SK-N-SH treated with all-trans-retinoic acid at 6 μM for 48 hours (cell line): Measurements from ENCODE around the gene GPRIN2.

Experiments
- ARNTL ChIP-seq: fragments of 450-650 bp; formaldehyde crosslinking; IDR thresholded peaks from 2 replicates; pipeline ENCODE4 v1.5.0; 2020; ENCODE audit warnings: low read depth, mild to moderate bottlenecking, moderate library complexity, borderline replicate concordance
- ISL1 ChIP-seq: fragments of 250-450 bp; sonication (Bioruptor Pico); IDR thresholded peaks from 2 replicates; pipeline ENCODE4 v2.1.2; 2022; ENCODE audit warnings: mild to moderate bottlenecking, moderate library complexity
- RARB ChIP-seq: fragments of 250-450 bp; sonication (Bioruptor Pico); IDR thresholded peaks from 2 replicates; pipeline ENCODE4 v1.8.0; 2021; ENCODE audit warnings: mild to moderate bottlenecking, moderate library complexity
- TCF4 ChIP-seq: fragments of 250-450 bp; sonication (Bioruptor Pico); IDR thresholded peaks from 2 replicates; pipeline ENCODE4 v1.8.0; 2021; ENCODE audit warnings: mild to moderate bottlenecking, moderate library complexity, borderline replicate concordance
- TOX ChIP-seq: fragments of 250-450 bp; sonication (Bioruptor Pico); IDR thresholded peaks from 2 replicates; pipeline ENCODE4 v1.8.0; 2021; ENCODE audit warnings: mild to moderate bottlenecking, moderate library complexity, borderline replicate concordance
- ZFP3 ChIP-seq: fragments of 250-450 bp; sonication (Bioruptor Pico); IDR thresholded peaks from 2 replicates; pipeline ENCODE4 v1.5.0; 2020; ENCODE audit warnings: mild to moderate bottlenecking, moderate library complexity
- ZNF565 ChIP-seq: fragments of 450-650 bp; formaldehyde crosslinking; conservative IDR thresholded peaks from 2 replicates; pipeline ENCODE4 v1.5.0; 2020; ENCODE audit warnings: low read depth, mild to moderate bottlenecking, moderate library complexity
- TF ChIP-seq, protein P1 (sequence below): fragments of 250-450 bp; sonication (Bioruptor Pico); IDR thresholded peaks from 2 replicates; pipeline ENCODE4 v1.5.1; 2020; ENCODE audit warnings: low read depth, mild to moderate bottlenecking, moderate library complexity
- TF ChIP-seq, protein P2 (sequence below): fragments of 250-450 bp; sonication (Bioruptor Pico); IDR thresholded peaks from 2 replicates; pipeline ENCODE4 v1.8.0; 2020; ENCODE audit warnings: mild to moderate bottlenecking, moderate library complexity, borderline replicate concordance
- TF ChIP-seq, protein P3 (sequence below): fragments of 250-450 bp; sonication (Bioruptor Pico); IDR thresholded peaks from 2 replicates; pipeline ENCODE4 v1.5.1; 2021; ENCODE audit warnings: mild to moderate bottlenecking, moderate library complexity

DNA sequence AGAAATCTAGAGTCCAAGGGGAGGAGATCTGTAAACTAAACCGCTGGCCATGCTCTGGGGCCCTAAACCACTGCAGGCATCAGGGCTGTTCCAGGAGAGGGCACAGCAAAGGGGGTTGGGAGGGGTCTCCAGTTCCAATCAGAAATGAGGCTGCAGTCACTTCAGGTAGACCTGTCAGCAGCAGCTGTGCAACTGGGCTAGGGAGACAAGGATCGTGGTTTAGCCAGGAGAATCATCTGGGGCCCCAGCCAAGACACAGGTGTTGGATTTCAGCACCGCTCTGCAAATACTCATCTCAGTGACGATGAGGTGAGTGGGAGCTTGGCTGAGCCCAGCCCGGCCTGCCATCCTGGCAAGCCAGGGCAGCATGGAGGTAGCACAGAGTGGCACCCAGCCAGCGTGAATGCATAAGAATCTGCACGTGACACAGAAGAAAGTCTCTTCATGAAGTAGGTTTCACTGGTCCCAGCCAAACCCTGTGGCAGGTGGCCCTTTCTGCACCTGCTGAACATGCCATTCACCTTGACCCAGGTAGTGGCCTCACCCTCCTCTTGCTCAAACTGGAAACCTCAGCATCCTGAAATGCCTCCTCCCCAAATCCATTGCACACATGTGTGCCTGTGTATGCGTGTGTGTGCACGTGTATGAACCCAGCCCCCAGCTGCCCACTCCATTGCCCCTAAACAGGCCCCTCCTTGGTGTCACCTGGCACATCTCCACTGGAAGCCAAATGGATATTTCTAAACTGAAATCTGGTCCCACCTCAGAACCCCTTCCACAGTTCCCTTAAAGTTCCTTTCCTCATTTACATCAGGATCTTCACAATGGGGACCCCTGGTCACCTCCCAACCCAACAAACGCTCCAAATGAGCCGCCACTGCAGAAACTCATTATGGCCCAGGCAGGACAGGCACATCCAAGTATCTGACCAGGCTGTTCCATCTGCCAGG, 9.6 kb downstream of the GPRIN2 start:
- TF ChIP-seq, protein P1, sequence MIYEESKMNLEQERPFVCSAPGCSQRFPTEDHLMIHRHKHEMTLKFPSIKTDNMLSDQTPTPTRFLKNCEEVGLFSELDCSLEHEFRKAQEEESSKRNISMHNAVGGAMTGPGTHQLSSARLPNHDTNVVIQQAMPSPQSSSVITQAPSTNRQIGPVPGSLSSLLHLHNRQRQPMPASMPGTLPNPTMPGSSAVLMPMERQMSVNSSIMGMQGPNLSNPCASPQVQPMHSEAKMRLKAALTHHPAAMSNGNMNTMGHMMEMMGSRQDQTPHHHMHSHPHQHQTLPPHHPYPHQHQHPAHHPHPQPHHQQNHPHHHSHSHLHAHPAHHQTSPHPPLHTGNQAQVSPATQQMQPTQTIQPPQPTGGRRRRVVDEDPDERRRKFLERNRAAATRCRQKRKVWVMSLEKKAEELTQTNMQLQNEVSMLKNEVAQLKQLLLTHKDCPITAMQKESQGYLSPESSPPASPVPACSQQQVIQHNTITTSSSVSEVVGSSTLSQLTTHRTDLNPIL, result no peak
- TF ChIP-seq ISL1, result no peak
- TF ChIP-seq, protein P2, sequence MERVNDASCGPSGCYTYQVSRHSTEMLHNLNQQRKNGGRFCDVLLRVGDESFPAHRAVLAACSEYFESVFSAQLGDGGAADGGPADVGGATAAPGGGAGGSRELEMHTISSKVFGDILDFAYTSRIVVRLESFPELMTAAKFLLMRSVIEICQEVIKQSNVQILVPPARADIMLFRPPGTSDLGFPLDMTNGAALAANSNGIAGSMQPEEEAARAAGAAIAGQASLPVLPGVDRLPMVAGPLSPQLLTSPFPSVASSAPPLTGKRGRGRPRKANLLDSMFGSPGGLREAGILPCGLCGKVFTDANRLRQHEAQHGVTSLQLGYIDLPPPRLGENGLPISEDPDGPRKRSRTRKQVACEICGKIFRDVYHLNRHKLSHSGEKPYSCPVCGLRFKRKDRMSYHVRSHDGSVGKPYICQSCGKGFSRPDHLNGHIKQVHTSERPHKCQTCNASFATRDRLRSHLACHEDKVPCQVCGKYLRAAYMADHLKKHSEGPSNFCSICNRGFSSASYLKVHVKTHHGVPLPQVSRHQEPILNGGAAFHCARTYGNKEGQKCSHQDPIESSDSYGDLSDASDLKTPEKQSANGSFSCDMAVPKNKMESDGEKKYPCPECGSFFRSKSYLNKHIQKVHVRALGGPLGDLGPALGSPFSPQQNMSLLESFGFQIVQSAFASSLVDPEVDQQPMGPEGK (CRISPR knock-in tag), result no peak
- no peak for TF ChIP-seq ZNF565
- no peak for TF ChIP-seq TOX (CRISPR knock-in tag)
- no peak for TF ChIP-seq ZFP3 (CRISPR knock-in tag)
- TF ChIP-seq ARNTL, result no peak
- TF ChIP-seq TCF4 (CRISPR knock-in tag), result no peak
- TF ChIP-seq RARB (CRISPR knock-in tag), result no peak
- TF ChIP-seq, protein P3, sequence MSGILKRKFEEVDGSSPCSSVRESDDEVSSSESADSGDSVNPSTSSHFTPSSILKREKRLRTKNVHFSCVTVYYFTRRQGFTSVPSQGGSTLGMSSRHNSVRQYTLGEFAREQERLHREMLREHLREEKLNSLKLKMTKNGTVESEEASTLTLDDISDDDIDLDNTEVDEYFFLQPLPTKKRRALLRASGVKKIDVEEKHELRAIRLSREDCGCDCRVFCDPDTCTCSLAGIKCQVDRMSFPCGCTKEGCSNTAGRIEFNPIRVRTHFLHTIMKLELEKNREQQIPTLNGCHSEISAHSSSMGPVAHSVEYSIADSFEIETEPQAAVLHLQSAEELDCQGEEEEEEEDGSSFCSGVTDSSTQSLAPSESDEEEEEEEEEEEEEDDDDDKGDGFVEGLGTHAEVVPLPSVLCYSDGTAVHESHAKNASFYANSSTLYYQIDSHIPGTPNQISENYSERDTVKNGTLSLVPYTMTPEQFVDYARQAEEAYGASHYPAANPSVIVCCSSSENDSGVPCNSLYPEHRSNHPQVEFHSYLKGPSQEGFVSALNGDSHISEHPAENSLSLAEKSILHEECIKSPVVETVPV (CRISPR knock-in tag), result no peak
